Measurements from ENCODE around the gene ATF7IP2.

The ATF7IP2 gene

DNA sequence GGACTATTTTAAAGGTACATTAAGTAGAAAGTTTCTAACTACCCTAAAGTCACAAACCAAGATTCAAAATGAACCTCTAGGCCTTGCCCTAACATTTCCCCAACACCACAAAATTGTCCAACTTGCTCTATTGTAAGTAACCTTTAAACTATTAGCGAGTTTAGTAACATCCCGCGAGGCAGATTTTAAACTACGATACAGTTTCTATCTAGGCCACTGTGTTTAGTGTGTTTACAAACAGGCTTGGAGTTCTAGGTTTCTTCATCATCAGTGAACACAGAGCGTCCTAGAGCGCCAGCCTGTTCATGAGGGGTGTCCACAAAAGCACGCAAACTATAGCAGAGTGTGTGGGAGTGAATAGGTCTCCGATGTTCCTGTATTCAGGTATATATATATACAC is 142.8 kb downstream of the ATF7IP2 start:
- no peak overlapping the region for H3K4me3 ChIP-seq (ENCODE audit: low read length)
- no peak for DNase-seq (ENCODE audit: low read depth)
- TF ChIP-seq, protein P1, sequence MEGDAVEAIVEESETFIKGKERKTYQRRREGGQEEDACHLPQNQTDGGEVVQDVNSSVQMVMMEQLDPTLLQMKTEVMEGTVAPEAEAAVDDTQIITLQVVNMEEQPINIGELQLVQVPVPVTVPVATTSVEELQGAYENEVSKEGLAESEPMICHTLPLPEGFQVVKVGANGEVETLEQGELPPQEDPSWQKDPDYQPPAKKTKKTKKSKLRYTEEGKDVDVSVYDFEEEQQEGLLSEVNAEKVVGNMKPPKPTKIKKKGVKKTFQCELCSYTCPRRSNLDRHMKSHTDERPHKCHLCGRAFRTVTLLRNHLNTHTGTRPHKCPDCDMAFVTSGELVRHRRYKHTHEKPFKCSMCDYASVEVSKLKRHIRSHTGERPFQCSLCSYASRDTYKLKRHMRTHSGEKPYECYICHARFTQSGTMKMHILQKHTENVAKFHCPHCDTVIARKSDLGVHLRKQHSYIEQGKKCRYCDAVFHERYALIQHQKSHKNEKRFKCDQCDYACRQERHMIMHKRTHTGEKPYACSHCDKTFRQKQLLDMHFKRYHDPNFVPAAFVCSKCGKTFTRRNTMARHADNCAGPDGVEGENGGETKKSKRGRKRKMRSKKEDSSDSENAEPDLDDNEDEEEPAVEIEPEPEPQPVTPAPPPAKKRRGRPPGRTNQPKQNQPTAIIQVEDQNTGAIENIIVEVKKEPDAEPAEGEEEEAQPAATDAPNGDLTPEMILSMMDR (conservative IDR thresholded peaks at IDR 0.05; ENCODE audit: low read length) = no peak

DNA sequence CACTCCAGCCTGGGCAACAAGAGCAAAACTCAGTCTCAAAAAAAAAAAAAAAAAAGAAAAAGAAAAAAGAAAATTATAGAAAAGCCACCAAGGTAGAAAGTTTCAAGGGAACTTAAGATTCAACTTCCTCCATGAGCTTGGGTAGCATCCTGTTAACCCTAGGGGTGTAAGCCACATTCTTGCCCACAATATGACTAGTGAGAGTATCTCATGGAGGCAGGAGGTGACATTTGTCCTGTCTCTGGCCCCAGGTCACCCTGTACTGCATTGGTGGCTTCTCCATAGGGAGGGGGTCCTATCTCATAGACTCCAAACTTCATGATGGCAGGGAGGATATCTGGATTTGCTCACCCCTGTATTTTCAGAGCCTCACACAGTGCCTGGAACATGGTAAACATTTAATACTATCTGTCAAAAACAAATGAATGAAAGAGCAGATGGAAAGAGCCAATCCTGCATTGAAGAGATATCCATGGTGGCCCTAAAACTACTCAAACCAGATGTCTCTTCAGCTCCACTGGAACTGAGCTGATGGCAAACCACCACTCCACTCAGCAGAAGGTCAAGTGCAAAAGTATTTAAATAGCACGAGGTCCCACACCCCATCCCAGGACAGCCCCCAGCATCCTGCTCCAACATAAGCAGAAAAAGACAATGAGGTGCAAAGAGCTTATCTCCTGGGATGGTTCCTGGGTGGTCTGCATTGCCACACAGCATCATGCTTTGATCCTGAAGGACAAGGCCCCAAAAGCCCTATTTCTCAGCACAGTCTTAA is 144.2 kb downstream of the ATF7IP2 start:
- H3K4me3 ChIP-seq (ENCODE audit: low read length) = no peak overlapping the region
- TF ChIP-seq, protein P1 (conservative IDR thresholded peaks at IDR 0.05; ENCODE audit: low read length) = no peak
- DNase-seq (ENCODE audit: low read depth) = no peak

DNA sequence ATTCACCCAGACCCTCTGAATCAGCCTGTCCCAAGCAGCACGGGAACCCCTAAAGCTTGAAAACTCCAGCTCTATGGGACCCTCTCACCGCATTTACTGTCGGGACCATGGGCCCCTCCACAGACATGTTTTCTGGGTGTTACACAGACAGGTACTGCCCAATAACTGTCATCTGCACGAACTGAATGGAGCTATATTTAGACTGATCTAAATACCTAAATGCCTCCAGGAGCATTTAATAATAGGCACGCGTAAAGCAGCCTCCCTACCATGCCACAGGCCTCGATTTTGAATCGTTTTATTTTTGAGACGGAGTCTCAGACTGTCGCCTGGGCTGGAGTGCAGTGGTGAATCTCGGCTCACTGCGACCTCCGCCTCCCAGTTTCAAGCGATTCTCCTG is 144.8 kb downstream of the ATF7IP2 start:
- H3K4me3 ChIP-seq (ENCODE audit: low read length) = no peak overlapping the region
- TF ChIP-seq, protein P1 (conservative IDR thresholded peaks at IDR 0.05; ENCODE audit: low read length) = no peak
- DNase-seq (ENCODE audit: low read depth) = no peak

DNA sequence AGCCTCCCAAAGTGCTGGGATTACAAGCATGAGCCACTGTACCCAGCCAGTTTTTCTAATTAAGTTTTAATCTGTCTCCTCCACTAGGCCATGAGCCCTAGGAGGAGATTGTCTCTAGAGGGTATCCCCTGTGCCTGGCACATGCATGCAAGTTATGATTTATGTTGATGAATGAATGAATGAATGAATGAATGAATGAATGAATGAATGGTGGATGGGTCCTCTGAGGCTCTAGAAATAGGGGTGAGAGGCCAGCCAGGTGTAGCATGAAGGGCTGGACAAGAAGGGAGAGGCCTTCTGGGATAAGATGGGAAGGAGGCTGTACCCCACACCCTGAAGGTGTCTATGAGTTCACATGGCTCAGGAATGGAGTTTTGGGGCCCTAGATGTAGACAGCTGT is 145.7 kb downstream of the ATF7IP2 start:
- DNase-seq (ENCODE audit: low read depth) = no peak
- H3K4me3 ChIP-seq (ENCODE audit: low read length) = no peak overlapping the region
- TF ChIP-seq, protein P1 (conservative IDR thresholded peaks at IDR 0.05; ENCODE audit: low read length) = no peak

Measured in AG10803 (cell line).